HUDEP-2 (cell line): ENCODE results near the gene STXBP3.
"Not testable (repeated sequence)": the region's sequence is repeated elsewhere in the genome, so short reads cannot be mapped to it uniquely, and the experiment has no call there.

Experiments
- DNase-seq, 76 experiments: peaks; one replicate each; lab custom pipeline; 2025; ENCODE audit not compliant: unreplicated experiment in 76 of 76; lab: John Stamatoyannopoulos, UW

The STXBP3 gene, protein sequence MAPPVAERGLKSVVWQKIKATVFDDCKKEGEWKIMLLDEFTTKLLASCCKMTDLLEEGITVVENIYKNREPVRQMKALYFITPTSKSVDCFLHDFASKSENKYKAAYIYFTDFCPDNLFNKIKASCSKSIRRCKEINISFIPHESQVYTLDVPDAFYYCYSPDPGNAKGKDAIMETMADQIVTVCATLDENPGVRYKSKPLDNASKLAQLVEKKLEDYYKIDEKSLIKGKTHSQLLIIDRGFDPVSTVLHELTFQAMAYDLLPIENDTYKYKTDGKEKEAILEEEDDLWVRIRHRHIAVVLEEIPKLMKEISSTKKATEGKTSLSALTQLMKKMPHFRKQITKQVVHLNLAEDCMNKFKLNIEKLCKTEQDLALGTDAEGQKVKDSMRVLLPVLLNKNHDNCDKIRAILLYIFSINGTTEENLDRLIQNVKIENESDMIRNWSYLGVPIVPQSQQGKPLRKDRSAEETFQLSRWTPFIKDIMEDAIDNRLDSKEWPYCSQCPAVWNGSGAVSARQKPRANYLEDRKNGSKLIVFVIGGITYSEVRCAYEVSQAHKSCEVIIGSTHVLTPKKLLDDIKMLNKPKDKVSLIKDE

DNA sequence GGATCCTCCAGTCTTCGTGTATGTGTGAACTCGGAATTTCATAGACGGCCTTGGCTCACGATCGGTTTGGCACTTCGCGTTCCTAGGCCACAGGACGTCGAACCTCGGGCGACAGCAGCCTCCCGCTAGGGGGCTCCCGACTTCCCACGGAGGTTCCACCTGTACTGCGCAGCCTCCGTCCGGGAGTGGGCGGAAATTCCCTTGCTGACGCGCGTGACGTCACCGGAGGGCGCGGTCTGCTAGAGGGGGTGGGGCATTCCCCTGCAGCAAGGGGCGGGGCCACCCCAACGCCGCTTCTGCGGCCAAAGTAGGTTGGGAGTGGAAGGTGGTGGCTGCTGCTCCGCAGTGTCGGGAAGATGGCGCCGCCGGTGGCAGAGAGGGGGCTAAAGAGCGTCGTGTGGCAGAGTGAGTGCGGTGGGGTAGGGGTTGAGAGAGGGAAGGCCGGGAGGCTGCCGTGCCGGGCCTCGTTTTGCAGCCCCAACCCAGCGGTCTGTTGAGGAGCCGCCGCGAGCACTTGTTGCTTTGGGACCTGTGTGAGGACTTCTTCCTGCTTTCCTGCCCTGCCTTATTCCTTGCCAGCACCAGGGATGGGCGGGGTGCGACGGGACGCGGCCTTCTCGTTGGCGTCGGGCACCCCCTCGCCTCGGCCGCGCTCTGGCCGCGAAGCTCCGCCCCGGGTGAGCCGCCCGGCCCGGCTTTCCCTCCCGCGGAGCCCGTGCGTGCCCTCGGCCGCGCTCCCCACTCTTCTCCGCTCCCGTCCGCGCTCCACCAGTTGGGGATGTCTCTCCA, at the start of gene STXBP3:
TSS of gene STXBP3 (plus strand) at position 293 of the 789 bp plus-strand sequence. CDS start at position 357, 64 bp downstream.
- peak; percentile 61 to 99 (median 97) for DNase-seq

DNA sequence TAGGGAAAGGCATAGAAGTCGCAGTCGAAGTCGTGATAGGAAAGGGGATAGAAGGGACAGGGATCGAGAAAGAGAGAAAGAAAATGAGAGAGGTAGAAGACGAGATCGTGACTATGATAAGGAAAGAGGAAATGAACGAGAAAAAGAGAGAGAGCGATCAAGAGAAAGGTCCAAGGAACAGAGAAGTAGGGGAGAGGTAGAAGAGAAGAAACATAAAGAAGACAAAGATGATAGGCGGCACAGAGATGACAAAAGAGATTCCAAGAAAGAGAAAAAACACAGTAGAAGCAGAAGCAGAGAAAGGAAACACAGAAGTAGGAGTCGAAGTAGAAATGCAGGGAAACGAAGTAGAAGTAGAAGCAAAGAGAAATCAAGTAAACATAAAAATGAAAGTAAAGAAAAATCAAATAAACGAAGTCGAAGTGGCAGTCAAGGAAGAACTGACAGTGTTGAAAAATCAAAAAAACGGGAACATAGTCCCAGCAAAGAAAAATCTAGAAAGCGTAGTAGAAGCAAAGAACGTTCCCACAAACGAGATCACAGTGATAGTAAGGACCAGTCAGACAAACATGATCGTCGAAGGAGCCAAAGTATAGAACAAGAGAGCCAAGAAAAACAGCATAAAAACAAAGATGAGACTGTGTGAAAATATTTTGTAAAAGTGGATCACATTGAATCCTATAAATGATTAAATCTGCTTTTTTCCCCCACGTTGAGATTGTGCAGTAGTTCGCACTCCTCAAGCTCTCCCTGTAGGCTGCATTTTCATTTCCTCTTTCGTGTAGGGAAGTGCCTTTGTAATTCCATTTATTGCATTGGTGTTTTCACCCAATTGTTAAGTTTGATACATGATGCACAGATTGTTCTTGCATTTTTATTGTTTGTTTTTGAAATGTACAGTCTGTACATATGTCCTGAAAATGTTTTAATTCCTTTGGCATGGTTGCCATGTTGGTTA, 46.8 kb upstream of the STXBP3 start:
- no peak for DNase-seq

DNA sequence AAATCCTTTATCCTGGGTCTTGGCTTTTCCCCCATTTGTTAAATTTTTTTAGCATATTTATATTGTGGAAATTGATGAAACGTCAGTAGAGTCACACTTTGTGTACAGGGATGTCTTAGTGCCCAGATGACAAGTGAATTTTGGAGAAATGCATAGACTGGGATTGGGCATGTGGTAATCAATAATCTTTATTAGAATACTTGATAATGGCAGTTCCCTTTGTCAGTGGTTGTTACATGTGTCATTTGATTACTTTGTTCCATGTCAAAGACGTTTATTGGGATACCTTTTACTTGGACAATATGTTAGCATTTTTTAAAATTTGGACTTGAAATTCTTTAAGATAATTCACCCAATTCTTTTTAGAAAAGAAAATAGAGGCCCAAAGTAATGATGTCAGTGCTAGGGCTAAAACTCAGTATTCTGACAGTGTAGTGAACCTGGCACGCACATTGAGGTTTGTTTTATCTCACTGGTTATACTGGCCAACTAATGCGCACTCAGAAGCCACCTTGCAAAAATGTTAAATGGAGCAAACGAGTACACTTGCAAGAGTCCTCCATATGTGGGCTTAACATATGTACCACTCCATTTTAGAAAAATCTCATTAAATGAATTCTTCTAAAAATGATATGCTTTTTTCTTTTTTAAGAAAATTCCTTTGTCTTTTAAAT, 45.2 kb upstream of the STXBP3 start:
- no peak for DNase-seq

DNA sequence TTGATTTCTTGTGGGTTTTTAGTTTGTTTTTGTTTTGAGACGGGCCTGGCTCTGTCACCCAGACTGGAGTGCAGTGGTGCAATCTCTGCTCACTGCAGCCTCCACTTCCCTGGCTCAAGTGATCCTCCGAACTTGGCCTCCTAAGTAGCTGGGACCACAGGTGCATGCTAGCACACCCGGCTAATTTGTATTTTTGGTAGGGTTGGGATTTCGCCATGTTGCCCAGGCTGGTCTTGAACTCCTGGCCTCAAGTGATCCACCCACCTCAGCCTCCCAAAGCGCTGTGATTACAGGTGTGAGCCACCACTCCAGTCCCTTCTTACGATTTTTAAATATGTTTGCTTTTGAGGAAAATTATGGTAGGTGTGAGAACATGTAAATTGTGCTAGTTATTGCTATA, 44.4 kb upstream of the STXBP3 start:
- DNase-seq: not testable (repeated sequence)

DNA sequence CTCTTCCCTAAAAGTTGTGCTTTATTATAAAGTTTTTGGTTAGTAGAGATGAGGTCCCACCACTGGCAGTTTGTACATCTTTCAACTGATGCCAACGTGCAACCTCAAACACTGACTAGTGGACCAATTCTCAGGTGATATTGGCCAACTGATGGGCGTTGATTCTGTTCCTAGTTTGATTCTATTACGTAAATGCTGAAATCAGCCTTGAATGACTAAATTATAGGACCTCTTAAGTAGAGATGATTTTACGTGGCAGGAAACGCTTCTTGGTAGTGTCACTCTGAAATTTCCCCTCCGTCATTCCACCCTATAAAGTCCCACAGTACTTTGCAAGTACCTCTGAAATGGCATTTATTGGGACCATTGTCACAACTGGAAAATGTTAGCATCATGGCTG, 42.5 kb upstream of the STXBP3 start:
- DNase-seq: no peak

DNA sequence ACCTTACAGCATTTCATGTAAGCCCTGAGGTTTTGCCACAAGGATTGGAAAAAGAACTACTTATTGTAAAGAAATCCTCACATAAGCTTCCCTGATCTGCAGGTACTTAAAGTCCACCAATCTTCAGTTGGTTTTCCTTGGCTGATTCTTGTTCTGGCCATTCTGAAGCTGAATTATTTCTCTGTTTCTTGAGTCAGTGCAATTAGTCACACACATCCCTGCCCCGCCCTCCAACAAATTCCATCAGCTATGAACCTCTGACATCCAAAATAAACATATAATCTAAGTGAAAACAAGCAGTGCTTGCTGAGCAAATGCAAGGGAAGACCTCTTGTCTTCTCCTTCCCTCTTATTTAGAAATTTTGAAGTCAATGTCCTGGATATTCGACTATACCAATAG, 42.0 kb upstream of the STXBP3 start:
- DNase-seq: no peak

GRCh38 chr1:108706643-108707042, 39.8 kb upstream of the STXBP3 start:
- DNase-seq: no peak

DNA sequence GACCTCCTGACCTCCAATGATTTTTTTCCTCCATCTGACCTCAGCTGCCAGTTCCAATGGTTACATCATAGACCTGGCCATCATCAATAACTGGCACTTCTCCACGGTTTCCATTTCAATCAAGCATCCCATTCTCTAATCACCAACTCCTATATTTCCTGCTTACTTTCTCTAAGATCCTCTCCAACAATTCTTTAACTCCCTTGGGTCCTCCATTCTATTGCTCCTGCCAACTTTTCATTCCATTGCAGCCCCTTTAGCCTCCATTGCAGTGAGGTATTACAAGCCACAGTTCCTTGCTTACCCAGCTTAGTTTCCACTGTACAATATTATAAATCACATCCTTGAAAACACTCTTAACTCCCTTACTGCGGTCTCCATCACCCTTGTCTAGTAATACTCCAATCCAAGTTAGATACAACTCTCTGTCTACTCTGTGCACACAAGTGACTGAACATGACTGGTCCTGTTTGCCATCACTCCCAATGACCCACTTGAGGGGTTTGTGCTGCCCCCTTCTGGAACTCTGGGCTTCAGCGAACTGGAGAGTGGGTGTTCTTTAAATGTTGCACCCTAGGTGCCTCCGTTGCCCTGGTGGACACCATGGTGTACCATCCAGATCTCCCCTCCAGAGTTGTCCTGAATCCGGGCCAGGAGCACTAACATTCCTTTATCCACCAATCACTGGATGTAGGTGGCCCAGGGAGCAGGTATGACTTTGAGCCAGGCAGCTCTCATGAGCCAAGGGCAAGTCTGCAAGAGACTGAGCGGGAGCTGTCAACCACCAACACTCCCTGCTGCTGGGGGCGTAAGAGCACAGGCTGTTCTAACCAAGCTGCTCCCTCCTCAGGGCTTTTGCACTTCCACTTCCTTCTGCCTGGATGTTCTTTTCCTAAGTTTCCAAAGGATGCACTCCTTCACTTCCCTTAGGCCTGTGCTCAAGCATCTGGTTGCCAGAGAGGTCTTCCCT, 37.5 kb upstream of the STXBP3 start:
- DNase-seq: peak in 34 of 76 experiments; percentile 4 to 52 (median 24)

GRCh38 chr1:108712606-108713150, 33.8 kb upstream of the STXBP3 start, which contains the start of gene FNDC7:
TSS of gene FNDC7 (plus strand) at chr1:108712908. CDS start at chr1:108712934, 26 bp downstream.
- DNase-seq: no peak

DNA sequence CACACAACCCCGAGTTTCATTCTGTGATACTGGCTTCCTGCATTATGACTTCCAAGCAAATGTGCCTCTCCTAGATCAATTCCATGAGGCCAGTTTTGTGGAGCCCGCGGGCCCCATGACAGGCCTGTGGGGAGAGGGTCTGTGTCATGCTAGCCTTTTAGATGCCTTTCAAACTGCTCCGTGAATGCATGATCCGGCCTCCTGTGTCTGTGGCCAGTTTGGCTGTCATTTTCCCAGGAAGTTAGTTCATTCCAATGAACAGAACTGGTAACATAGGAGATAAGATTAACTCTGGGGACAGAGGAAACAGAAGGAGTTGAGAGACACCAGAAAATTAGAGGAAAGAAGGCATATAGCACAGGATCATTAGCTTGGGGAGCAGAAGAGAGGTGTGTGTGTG, 30.5 kb upstream of the STXBP3 start:
- DNase-seq: no peak

DNA sequence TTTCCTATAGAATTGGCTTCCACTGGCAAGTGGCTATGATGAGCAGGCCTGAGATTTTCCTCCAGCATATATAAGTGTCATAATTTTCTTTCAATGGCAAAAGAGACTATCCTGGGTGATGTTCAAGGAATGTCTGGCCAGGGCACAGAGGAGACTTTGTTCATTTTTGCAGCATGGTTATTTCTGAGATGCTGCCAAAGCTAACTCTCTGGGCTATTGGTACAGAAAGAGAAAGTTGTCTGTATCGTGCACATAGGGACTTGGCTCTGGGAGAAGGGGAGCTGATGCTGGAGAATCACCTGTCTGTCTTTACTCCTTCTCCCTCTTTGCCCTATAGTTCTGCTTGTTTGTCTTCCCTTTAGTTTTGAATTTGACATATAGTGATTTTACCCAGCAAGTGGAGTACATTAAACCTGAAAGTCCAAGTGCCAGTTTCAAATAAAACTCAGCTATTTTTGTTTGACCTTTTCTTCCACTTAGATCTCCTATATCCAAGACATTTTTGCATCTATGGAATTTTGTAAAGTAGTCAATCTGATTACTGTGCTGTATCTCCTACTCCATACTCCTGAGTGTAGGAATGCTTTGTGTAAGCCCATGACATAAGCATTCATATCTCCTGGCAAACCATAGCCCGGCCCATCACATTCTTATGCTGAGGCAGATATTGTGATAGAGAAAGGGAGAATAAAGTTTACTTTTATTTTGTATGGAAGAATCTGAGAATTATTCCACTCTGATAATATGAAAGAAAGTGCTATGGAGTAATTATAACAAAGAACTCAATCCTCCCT, 29.8 kb upstream of the STXBP3 start:
- no peak for DNase-seq

- DNase-seq: no peak
Observed at GRCh38 chr1:108717774-108718316, 28.6 kb upstream of the STXBP3 start.

GRCh38 chr1:108718927-108719655, 27.4 kb upstream of the STXBP3 start:
- DNase-seq: no peak

GRCh38 chr1:108719656-108720435, 26.6 kb upstream of the STXBP3 start:
- DNase-seq: no peak

DNA sequence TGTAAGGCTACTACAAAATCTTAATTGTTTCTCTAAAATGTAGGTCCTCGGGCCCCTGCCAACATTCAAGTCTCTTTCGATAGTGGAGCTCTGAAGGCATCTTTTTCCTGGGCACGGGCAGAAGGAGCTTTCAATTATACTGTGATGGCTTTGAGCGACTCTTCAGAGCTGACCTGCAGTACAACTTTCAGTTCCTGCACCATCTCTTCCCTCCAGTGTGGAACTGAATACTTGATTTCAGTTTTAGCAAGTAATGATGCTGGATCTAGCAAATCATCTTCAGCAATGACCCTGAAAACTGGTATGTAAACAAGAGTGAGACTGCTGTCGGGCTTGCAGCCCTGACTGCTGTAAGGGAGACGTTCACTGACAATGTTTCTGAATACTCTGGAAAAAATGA, 24.2 kb upstream of the STXBP3 start:
- no peak for DNase-seq

DNA sequence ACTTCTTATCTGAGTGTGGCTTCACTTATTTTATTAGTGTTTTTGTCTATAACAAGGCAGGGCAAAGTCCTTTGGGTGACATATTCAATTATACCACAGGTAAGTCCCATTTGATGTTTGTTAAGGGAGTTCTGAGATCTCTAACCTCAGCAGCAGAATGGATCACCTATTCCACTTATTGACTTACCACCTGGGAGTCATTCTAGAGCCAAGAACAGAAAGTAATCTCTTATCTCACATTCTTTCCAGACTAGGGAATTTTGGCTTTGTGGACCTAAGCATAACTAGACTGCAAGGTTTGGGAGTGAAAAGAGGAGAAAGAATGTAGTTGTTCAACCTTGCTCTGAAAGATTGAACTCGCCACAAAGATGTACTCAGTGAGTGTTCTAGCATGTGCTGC, 20.6 kb upstream of the STXBP3 start:
- no peak for DNase-seq
